NCI-H187 treated with DMSO at 0.1 percent for 48 hours (cell line): ENCODE measurements around the gene DZIP1.
"Not testable (repeated sequence)": the region's sequence is repeated elsewhere in the genome, so short reads cannot be mapped to it uniquely, and the experiment has no call there.

Experiments
- DNase-seq: peaks from one replicate; lab custom pipeline; 2025; lab: John Stamatoyannopoulos, UW

The DZIP1 gene

GRCh38 chr13:95644601-95645052 lies at the start of gene DZIP1:
DZIP1 (minus strand) TSS chr13:95644706; CDS start chr13:95642029, 2,677 bp downstream.
- DNase-seq, result no peak

DNA sequence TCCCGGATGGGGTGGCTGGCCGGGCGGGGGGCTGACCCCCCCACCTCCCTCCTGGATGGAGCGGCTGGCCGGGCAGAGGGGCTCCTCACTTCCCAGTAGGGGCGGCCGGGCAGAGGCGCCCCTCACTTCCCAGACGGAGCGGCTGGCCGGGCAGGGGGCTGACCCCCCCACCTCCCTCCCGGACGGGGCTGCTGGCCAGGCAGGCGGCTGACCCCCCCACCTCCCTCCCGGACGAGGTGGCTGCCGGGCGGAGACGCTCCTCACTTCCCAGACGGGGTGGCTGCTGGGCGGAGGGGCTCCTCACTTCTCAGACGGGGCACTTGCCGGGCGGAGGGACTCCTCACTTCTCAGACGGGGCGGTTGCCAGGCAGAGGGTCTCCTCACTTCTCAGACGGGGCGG lies 46.5 kb upstream of the DZIP1 start:
- DNase-seq, result not testable (repeated sequence)

- DNase-seq, result no peak
Observed at GRCh38 chr13:95689582-95689926, 45.0 kb upstream of the DZIP1 start.

DNA sequence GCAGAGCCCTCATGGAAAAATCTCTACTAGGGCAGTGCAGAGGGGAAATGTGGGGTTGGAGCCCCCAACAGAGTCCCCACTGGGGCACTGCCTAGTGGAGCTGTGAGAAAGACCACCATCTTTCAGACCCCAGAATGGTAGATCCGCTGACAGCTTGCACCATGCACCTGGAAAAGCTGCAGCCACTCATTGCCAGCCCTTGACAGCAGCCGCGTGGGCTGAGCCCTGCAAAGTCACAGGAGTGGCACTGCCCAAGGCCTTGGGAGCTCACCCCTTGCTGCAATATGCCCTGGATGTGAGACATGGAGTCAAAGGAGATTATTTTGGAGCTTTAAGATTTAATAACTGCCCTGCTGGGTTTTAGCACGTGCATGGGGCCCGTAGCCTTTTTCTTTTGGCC lies 40.5 kb upstream of the DZIP1 start:
- not testable (repeated sequence) for DNase-seq

DNA sequence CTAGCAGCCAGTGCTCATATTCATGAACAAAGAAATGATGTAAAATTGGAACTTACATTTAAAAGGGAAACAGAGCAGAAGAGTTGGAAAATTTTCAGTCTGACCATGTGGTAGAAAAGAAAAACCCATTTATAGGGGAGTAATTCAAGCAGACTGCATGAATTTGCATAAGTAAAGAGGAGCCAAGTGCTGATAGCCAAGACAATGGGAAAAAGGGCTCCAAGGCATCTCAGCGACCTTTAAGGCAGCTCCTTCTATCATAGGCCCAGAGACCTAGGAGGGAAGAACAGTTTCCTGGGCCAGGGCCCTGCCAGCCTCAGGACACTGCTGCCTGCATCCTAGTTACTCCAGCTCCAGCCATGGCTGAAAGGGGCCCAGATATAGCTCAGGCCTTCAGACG lies 39.9 kb upstream of the DZIP1 start:
- no peak for DNase-seq

DNA sequence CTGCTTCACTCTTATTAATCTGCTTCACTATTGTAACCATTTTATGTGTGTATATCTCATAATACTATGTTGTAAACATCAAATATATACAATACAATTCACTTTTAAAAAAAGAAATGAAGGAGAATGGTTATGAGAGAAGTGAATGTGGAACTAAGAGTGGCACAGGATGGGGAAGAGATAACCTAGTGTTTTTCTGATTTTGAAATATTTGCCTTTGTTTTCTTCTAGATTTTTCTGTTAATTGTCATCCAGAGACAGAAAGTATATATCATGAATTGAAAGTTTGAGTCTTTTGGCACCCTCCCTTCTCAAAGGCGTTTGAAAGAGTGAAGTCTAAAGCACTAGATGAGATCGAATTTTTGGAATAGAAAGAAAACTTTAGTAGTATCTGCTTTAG lies 35.2 kb upstream of the DZIP1 start:
- no peak for DNase-seq

DNA sequence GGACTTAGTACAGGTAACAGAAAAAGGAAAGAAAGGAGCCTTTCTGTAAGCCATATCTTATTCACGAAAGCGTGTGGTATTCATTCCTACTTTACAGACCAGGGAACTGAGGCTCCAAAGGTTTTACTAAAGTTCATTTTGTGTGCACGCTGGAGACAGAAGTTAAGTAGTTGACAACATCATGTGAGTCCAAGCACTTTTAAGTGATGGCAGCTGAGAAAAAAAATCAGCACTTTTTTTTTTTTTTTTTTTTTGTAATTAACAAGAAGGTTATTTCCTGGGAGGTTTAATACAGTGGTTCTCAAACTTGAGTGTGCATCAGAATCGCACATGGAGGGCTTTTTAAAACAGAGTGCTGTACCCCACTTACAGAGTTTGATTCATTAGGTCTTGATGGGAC lies 34.5 kb upstream of the DZIP1 start:
- DNase-seq, result no peak

DNA sequence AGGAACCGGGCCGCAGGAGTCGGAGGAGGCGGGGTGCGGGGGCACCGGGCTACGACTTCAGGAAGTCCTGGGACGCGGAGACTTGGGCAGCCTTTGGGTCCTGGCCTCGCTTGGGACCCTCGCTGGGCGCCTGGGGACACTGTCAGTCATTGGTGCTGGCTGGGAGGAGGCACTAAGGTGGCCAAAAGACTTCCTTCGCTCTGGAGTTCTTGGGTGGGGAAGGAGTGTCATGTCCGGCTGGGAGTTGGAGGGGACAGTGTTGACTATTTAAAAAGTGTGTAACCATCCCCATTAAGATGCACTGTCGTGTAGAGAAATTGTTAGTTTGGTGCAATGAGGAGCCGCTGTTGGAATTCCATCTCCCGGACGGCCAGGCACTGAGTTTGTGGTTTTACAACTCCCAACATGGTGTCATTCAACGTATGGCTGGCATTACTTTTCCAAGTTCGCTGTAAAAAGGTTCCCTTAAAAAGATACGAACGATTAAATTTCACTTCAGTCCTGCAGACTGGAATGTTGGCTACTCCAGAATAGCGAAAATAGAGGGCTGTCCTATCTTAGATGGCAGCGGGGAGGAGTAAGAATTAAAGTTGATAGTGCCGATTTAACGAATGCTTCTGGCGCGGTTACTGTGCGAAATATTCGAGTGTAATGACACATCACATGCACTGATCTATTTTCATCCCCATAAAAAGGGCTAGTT lies 33.2 kb upstream of the DZIP1 start:
- no peak for DNase-seq

GRCh38 chr13:95676762-95677563 lies 32.5 kb upstream of the DZIP1 start, which contains the start of gene DNAJC3:
DNAJC3 (plus strand) TSS chr13:95677139; CDS start chr13:95677256, 117 bp downstream.
- DNase-seq, result peak; percentile 93

DNA sequence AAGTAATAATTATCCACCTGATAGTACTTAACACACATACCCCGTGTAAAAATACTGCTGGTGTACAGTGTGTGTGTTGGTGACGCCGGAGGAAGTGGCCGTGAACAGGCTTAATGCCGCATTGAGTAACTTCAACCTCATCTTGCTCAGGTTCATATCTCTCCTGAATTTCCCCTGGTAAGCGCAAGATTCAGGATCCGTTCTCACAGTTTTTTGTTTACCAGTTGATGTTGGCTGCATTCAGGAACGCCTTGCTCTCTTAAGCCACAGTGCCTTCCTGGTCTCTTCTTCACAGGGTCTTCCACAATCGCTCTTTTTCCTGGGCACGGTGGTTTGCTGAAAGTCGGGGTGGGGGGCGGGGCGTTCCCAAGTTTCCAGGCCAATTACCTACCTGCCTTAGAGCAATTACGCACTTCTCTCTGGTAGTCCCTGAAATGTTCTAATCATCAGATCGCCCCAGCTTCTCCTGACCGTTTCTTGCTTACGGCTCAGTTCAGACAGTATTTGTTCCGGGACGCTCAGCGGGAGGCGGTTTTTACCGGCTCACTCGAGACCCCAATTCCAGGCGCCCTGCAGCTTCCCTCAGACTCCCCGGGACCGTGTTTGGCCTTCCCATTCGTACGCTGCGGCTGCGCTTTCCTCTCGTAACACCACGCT lies 31.7 kb upstream of the DZIP1 start:
- peak; percentile 44 for DNase-seq

GRCh38 chr13:95671597-95671996 lies 27.1 kb upstream of the DZIP1 start:
- DNase-seq, result no peak

DNA sequence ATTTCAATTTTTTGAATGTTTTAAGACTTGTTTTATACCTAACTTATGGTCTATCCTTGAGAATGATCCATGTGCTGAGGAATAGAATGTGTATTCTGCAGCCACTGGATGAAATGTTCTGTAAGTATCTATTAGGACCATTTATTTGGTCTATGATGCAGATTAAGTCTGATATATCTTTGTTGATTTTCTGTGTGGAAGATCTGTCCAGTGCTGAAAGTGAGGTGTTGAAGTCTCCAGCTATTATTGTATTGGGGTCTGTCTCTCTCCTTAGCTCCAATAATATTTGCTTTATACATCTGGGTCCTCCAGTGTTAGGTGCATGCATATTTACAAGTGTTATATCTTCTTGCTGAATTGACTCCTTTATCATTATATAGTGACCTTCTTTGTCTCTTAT lies 22.7 kb upstream of the DZIP1 start:
- not testable (repeated sequence) for DNase-seq

- no peak for DNase-seq
Observed at GRCh38 chr13:95660981-95661581, 16.6 kb upstream of the DZIP1 start.

DNA sequence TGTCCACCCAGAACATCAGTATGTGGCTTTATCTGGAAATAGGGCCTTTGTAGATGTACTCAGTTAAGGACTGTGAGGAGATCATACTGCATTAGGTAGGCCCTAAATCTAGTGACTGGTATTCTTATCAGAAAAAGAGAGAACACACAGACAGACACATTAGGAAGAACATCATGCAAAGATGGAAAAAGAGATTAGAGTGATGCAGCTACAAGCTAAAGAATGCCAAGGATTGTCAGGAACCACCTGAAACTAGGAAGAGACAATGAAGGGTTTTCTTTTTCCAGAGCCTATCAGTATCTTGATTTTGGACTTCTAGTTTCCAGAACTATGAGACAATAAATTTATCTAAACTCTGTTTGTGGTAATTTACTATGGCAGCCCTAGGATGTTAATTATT lies 15.0 kb upstream of the DZIP1 start:
- DNase-seq, result no peak

GRCh38 chr13:95656386-95657015 lies 12.0 kb upstream of the DZIP1 start:
- no peak for DNase-seq

DNA sequence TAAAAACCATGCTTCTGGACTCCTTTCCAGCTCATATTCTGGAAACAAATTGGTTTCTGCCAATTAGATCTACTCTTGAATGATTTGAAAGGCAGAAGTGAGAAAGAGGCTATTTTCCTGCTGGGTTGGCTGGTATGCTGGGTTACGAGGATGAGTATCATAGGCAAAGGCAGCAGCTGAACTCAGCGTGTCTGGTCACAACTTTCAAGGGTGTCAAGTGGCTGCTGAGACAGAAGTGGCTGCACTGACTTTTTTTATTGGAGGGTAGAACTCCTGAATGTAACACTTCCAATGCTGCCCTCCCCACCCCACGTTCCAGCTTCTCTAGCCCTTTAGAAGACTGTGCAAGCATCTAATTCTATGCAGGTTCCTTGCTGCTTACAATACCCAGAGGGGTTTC lies 8.3 kb upstream of the DZIP1 start:
- no peak for DNase-seq

- no peak for DNase-seq
Observed at GRCh38 chr13:95652244-95652764, 7.8 kb upstream of the DZIP1 start.

GRCh38 chr13:95650696-95651095 lies 6.2 kb upstream of the DZIP1 start:
- DNase-seq, result no peak

- no peak for DNase-seq
Observed at GRCh38 chr13:95647321-95647720, 2.8 kb upstream of the DZIP1 start.

- DNase-seq, result no peak
Observed at GRCh38 chr13:95643936-95644598, 439 bp downstream of the DZIP1 start.

- DNase-seq, result no peak
Observed at GRCh38 chr13:95643571-95643935, 953 bp downstream of the DZIP1 start.
